ENCODE measurements around the gene GPATCH2.
"Not testable (repeated sequence)": the region's sequence is repeated elsewhere in the genome, so short reads cannot be mapped to it uniquely, and the experiment has no call there.

The GPATCH2 gene

GRCh38 chr1:217630711-217631591 is at the start of gene GPATCH2, which contains the start of gene SPATA17:
Gene GPATCH2, minus strand, starts transcription at chr1:217631090. Its CDS starts 119 bp downstream, at chr1:217630971.
Gene SPATA17, plus strand, starts transcription at chr1:217631344. Its CDS starts 35 bp downstream, at chr1:217631379.
- DNase-seq: peak; percentile 71

GRCh38 chr1:217674028-217674729 is 43.3 kb upstream of the GPATCH2 start:
- no peak for DNase-seq

GRCh38 chr1:217673387-217673786 is 42.5 kb upstream of the GPATCH2 start:
- DNase-seq: no peak

- DNase-seq: no peak
Observed at GRCh38 chr1:217668351-217668940, 37.6 kb upstream of the GPATCH2 start.

GRCh38 chr1:217661407-217661806 is 30.5 kb upstream of the GPATCH2 start:
- no peak for DNase-seq

- no peak for DNase-seq
Observed at GRCh38 chr1:217660353-217661062, 29.6 kb upstream of the GPATCH2 start.

- no peak for DNase-seq
Observed at GRCh38 chr1:217650674-217651073, 19.8 kb upstream of the GPATCH2 start.

GRCh38 chr1:217647791-217648190 is 16.9 kb upstream of the GPATCH2 start:
- no peak for DNase-seq

GRCh38 chr1:217642455-217642854 is 11.6 kb upstream of the GPATCH2 start:
- DNase-seq: no peak

GRCh38 chr1:217627431-217627830 is 3.5 kb downstream of the GPATCH2 start:
- DNase-seq: no peak

- DNase-seq: no peak
Observed at GRCh38 chr1:217626321-217626720, 4.6 kb downstream of the GPATCH2 start.

- DNase-seq: no peak
Observed at GRCh38 chr1:217622042-217622441, 8.8 kb downstream of the GPATCH2 start.

- no peak for DNase-seq
Observed at GRCh38 chr1:217620814-217621213, 10.1 kb downstream of the GPATCH2 start.

- DNase-seq: no peak
Observed at GRCh38 chr1:217617126-217617525, 13.8 kb downstream of the GPATCH2 start.

GRCh38 chr1:217614200-217614712 is 16.6 kb downstream of the GPATCH2 start:
- no peak for DNase-seq

GRCh38 chr1:217605390-217605789 is 25.5 kb downstream of the GPATCH2 start:
- no peak for DNase-seq

- no peak for DNase-seq
Observed at GRCh38 chr1:217602380-217602779, 28.5 kb downstream of the GPATCH2 start.

GRCh38 chr1:217599154-217599553 is 31.7 kb downstream of the GPATCH2 start:
- DNase-seq: no peak

- DNase-seq: no peak
Observed at GRCh38 chr1:217590598-217590997, 40.3 kb downstream of the GPATCH2 start.

- no peak for DNase-seq
Observed at GRCh38 chr1:217586586-217586985, 44.3 kb downstream of the GPATCH2 start.

GRCh38 chr1:217585577-217585976 is 45.3 kb downstream of the GPATCH2 start:
- no peak for DNase-seq

- DNase-seq: not testable (repeated sequence)
Observed at GRCh38 chr1:217584286-217584811, 46.5 kb downstream of the GPATCH2 start.
